Progenitor cell of endocrine pancreas (in vitro differentiated cells): ENCODE results near the gene CNTN1. TPM values are rescaled to one million over a fixed set of nuclear protein-coding genes. Genes with fewer than 3 reads are reported as not detected.

Experiments used
- DNase-seq: peaks from one replicate; pipeline ENCODE4 v3.0.0; 2021; ENCODE audit warnings: low spot score; ENCODE audit not compliant: unreplicated experiment
- H3K27ac Mint-ChIP-seq: 2 replicates; pipeline ENCODE4 v1.8.0; 2021; ENCODE audit warnings: mild to moderate bottlenecking, moderate library complexity, mixed read lengths
- H3K27me3 Mint-ChIP-seq: 2 replicates; pipeline ENCODE4 v1.8.0; 2021; ENCODE audit warnings: mixed read lengths
- H3K36me3 Mint-ChIP-seq: 2 replicates; pipeline ENCODE4 v1.8.0; 2022; ENCODE audit warnings: mixed read lengths; ENCODE audit not compliant: insufficient read depth
- H3K4me1 Mint-ChIP-seq: 2 replicates; pipeline ENCODE4 v1.8.0; 2021; ENCODE audit warnings: low read depth, mixed read lengths
- H3K4me3 Mint-ChIP-seq: 2 replicates; pipeline ENCODE4 v1.8.0; 2021; ENCODE audit warnings: low read depth, mild to moderate bottlenecking, moderate library complexity, mixed read lengths
- H3K9me3 Mint-ChIP-seq: 2 replicates; pipeline ENCODE4 v1.8.0; 2021; ENCODE audit warnings: low read depth, mixed read lengths
- total RNA-seq: library from RNA; stranded (reverse); gene quantifications from 2 replicates; pipeline ENCODE4 v1.2.1, GENCODE V29; 2021
- TF ChIP-seq, protein P1 (sequence below): fragments of 200-600 bp; sonication (generic); IDR thresholded peaks from one replicate; pipeline ENCODE4 v1.5.0; 2021; ENCODE audit warnings: antibody characterized with exemption, mild to moderate bottlenecking; ENCODE audit not compliant: unreplicated experiment

Gene CNTN1
- total RNA-seq, 1 donor from 2014 or later = 3.1 TPM

DNA sequence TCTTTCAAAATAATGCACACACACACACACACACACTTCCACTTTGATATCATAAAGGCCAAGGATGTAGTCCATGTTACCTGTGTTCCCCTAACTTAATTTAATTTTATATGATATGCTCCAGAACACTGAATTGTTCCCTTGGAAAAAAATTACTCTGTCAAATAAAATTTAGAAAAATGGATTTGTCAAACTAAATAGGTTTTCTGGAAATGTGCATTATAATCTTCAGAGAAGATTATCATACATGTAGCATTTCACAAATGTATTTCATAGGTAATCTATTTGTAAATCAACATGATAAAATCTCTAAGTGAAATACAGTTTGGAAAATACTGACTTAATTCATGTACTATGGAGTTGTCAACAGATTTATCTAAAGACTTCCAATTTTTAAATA, 68.6 kb downstream of the CNTN1 start:
- TF ChIP-seq, protein P1, sequence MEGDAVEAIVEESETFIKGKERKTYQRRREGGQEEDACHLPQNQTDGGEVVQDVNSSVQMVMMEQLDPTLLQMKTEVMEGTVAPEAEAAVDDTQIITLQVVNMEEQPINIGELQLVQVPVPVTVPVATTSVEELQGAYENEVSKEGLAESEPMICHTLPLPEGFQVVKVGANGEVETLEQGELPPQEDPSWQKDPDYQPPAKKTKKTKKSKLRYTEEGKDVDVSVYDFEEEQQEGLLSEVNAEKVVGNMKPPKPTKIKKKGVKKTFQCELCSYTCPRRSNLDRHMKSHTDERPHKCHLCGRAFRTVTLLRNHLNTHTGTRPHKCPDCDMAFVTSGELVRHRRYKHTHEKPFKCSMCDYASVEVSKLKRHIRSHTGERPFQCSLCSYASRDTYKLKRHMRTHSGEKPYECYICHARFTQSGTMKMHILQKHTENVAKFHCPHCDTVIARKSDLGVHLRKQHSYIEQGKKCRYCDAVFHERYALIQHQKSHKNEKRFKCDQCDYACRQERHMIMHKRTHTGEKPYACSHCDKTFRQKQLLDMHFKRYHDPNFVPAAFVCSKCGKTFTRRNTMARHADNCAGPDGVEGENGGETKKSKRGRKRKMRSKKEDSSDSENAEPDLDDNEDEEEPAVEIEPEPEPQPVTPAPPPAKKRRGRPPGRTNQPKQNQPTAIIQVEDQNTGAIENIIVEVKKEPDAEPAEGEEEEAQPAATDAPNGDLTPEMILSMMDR = no peak
- H3K27ac Mint-ChIP-seq = no peak overlapping the region
- no peaks in the 10 kb centered on the region for H3K9me3 Mint-ChIP-seq
- H3K4me3 Mint-ChIP-seq = no peak overlapping the region
- no peaks in the 10 kb centered on the region for H3K36me3 Mint-ChIP-seq
- DNase-seq = no peak
- H3K27me3 Mint-ChIP-seq = no peaks in the 10 kb centered on the region
- H3K4me1 Mint-ChIP-seq = no peaks in the 10 kb centered on the region

DNA sequence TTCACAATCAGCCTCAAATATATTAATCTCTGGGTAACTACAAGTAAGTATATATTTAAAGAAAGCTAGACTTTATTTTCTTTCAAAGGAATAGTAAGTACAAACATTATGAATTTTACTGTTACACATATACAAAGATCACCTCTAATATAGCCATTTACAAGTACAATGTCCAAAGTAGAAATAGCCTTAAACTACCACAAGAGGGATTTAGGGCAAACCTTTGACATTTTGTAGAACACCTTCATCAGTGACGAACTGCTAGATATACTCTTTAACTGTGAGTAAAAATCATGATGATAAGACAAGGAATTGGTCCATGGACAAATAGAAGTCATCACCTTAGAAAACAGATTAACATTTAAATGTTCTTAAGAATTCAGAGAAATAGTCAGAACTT, 69.8 kb downstream of the CNTN1 start:
- no peak for DNase-seq
- Mint-ChIP-seq H3K4me1 (no peaks in the 10 kb centered on the region), H3K4me3 (no peak overlapping the region), H3K27me3 (no peaks in the 10 kb centered on the region), H3K9me3 (no peaks in the 10 kb centered on the region), H3K36me3 (no peaks in the 10 kb centered on the region), H3K27ac (no peak overlapping the region)
- TF ChIP-seq, protein P1 = no peak

DNA sequence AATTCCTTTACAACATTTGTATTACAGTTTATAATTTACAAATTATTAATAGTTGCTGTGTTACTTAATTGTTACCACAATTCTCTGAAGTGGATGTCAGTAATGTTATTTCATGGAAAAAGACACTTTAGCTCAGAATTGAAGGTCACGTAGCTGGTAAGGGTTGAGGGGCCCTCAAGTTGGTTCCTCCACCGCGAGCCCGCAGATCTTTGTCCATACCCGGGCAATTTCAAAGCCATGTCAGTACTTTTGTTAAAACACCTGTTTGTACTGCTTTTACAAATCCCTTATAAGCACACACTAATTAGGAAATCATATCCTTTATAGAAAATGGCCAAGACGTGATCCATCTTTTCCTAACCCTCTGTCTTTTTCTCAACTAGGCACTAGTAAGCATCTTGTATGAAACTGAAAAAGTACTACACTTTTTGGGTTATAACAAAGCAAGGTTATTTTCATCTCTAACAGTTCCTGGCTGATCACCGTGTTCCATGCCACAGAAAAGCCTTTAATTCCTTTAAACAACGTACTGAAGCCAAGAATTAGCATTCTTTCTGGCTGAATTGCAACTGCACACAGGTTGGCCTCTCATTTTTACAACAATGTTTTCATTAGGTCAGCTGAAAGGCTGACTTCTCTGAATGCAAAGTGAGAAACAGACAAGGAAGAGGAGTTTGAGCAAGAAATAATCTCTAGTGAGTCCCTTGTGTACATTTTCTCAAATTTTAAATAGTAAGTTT, 76.1 kb downstream of the CNTN1 start:
- Mint-ChIP-seq H3K27ac (no peak overlapping the region), H3K4me3 (no peak overlapping the region)
- DNase-seq = no peak

DNA sequence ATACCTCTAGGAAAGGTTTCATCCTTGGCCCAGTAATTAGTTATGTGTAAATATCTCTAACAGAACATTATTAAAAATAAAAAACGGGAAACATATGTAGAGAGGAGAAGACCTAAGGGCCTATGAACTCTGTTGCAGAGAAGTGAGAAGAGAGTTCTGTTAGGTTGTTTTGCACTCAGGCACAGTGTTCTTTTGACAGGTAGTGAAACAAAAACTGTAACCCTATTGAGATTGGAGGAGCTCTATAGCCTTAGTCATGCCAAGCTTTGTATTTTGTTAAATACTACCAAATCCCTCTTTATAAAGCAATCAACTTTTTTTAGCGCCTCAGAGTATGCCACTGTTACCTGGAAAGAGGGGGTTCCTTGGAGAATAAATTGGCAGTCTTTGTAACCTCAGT, 77.6 kb downstream of the CNTN1 start:
- no peaks in the 10 kb centered on the region for H3K27me3 Mint-ChIP-seq

More for the DNA sequence above, 76.1 kb downstream of the CNTN1 start:
- peaks cover 1% of the 10 kb centered on the region for H3K4me1 Mint-ChIP-seq
- H3K36me3 Mint-ChIP-seq = no peaks in the 10 kb centered on the region
- H3K9me3 Mint-ChIP-seq = no peaks in the 10 kb centered on the region
- TF ChIP-seq, protein P1 = no peak
- H3K27me3 Mint-ChIP-seq = no peaks in the 10 kb centered on the region

DNA sequence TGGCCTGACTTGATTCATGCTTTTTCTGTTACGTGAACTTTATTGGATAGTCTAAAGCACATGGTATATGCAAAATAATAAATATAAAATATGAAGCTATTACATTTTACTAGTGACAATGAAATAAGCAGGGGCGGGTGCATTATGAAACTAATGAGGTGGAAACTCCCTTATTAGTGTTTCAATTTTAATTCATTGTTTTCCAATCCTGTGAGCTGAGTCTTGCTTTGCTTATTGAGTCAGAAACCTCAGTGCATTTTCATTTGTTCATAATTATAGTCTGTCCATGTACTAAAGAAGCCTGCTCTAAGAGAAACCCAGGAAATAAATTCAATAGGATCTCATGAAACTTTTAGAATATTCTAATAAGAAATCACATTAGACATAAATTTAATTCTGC, 78.5 kb downstream of the CNTN1 start:
- Mint-ChIP-seq H3K36me3 (no peaks in the 10 kb centered on the region), H3K9me3 (no peaks in the 10 kb centered on the region)
- TF ChIP-seq, protein P1 = no peak

More for the DNA sequence above, 77.6 kb downstream of the CNTN1 start:
- Mint-ChIP-seq H3K9me3 (no peaks in the 10 kb centered on the region), H3K4me1 (peaks cover 1% of the 10 kb centered on the region), H3K4me3 (no peak overlapping the region), H3K27ac (no peak overlapping the region), H3K36me3 (no peaks in the 10 kb centered on the region)
- no peak for DNase-seq
- TF ChIP-seq, protein P1 = no peak

More for the DNA sequence above, 78.5 kb downstream of the CNTN1 start:
- no peak for DNase-seq
- Mint-ChIP-seq H3K4me3 (no peak overlapping the region), H3K27me3 (no peaks in the 10 kb centered on the region), H3K27ac (no peak overlapping the region), H3K4me1 (peaks cover 1% of the 10 kb centered on the region)
